ENCODE data around the gene FBLN2.
A peak's percentile ranks its signal among the peaks of the same experiment; 100 is the strongest.

The FBLN2 gene

GRCh38 chr3:13542142-13542541 lies 6.8 kb upstream of the FBLN2 start:
- Histone ChIP-seq H4K20me1 (ENCODE audit: insufficient read depth) (no peaks in the 10 kb centered on the region), H3K36me3 (ENCODE audit: insufficient read depth) (no peaks in the 10 kb centered on the region), H2AFZ (ENCODE audit: low read depth) (no peak overlapping the region), H3K9ac (no peak overlapping the region), H3K4me1 (ENCODE audit: low read depth, poor library complexity, severe bottlenecking) (peaks cover 19% of the 10 kb centered on the region), H3K79me2 (ENCODE audit: insufficient read depth, low read depth) (no peaks in the 10 kb centered on the region), H3K4me2 (no peak overlapping the region), H3K27ac (no peak overlapping the region), H3K27me3 (ENCODE audit: insufficient read depth, low read depth) (no peaks in the 10 kb centered on the region), H3K4me3 (IDR thresholded peaks at IDR 0.05; ENCODE audit: insufficient read depth, low read depth, low read length) (no peak overlapping the region)
- TF ChIP-seq CTCF (conservative IDR thresholded peaks at IDR 0.05; ENCODE audit: low read depth, low read length), result no peak

GRCh38 chr3:13543253-13543652 lies 5.7 kb upstream of the FBLN2 start:
- no peak overlapping the region for H3K4me3 ChIP-seq (IDR thresholded peaks at IDR 0.05; ENCODE audit: insufficient read depth, low read depth, low read length)
- no peaks in the 10 kb centered on the region for H4K20me1 ChIP-seq (ENCODE audit: insufficient read depth)
- H3K27me3 ChIP-seq (ENCODE audit: insufficient read depth, low read depth), result no peaks in the 10 kb centered on the region
- no peak for TF ChIP-seq CTCF (conservative IDR thresholded peaks at IDR 0.05; ENCODE audit: low read depth, low read length)
- no peaks in the 10 kb centered on the region for H3K36me3 ChIP-seq (ENCODE audit: insufficient read depth)
- no peaks in the 10 kb centered on the region for H3K79me2 ChIP-seq (ENCODE audit: insufficient read depth, low read depth)
- no peak overlapping the region for H3K27ac ChIP-seq
- H3K4me1 ChIP-seq (ENCODE audit: low read depth, poor library complexity, severe bottlenecking), result peaks cover 19% of the 10 kb centered on the region
- H3K9ac ChIP-seq, result no peak overlapping the region
- H2AFZ ChIP-seq (ENCODE audit: low read depth), result no peak overlapping the region
- no peak overlapping the region for H3K4me2 ChIP-seq

- peaks cover 19% of the 10 kb centered on the region for H3K4me1 ChIP-seq (ENCODE audit: low read depth, poor library complexity, severe bottlenecking)
- H3K36me3 ChIP-seq (ENCODE audit: insufficient read depth), result no peaks in the 10 kb centered on the region
- H3K79me2 ChIP-seq (ENCODE audit: insufficient read depth, low read depth), result no peaks in the 10 kb centered on the region
- no peaks in the 10 kb centered on the region for H4K20me1 ChIP-seq (ENCODE audit: insufficient read depth)
- no peaks in the 10 kb centered on the region for H3K27me3 ChIP-seq (ENCODE audit: insufficient read depth, low read depth)
- H3K4me3 ChIP-seq (IDR thresholded peaks at IDR 0.05; ENCODE audit: insufficient read depth, low read depth, low read length), result no peak overlapping the region
- peak overlapping the region; percentile 43 for H3K27ac ChIP-seq
- H3K9ac ChIP-seq, result no peak overlapping the region; the same call in 1 of the 2 replicates
- H3K4me2 ChIP-seq, result peak overlapping the region; percentile 29
- H2AFZ ChIP-seq (ENCODE audit: low read depth), result peak overlapping the region; percentile 26
- no peak for TF ChIP-seq CTCF (conservative IDR thresholded peaks at IDR 0.05; ENCODE audit: low read depth, low read length)
Observed at GRCh38 chr3:13544293-13544831, 4.6 kb upstream of the FBLN2 start.

GRCh38 chr3:13544951-13545651 lies 3.8 kb upstream of the FBLN2 start:
- peak overlapping the region; percentile 29 for H3K4me2 ChIP-seq
- TF ChIP-seq CTCF (conservative IDR thresholded peaks at IDR 0.05; ENCODE audit: low read depth, low read length), result no peak
- peak overlapping the region; percentile 43; the same call in 1 of the 2 replicates for H3K27ac ChIP-seq

More at GRCh38 chr3:13544951-13545651, 3.8 kb upstream of the FBLN2 start:
- Histone ChIP-seq H3K9ac (no peak overlapping the region), H4K20me1 (ENCODE audit: insufficient read depth) (no peaks in the 10 kb centered on the region), H3K4me3 (IDR thresholded peaks at IDR 0.05; ENCODE audit: insufficient read depth, low read depth, low read length) (no peak overlapping the region), H3K36me3 (ENCODE audit: insufficient read depth) (no peaks in the 10 kb centered on the region), H3K4me1 (ENCODE audit: low read depth, poor library complexity, severe bottlenecking) (peaks cover 19% of the 10 kb centered on the region), H2AFZ (ENCODE audit: low read depth) (no peak overlapping the region), H3K79me2 (ENCODE audit: insufficient read depth, low read depth) (no peaks in the 10 kb centered on the region), H3K27me3 (ENCODE audit: insufficient read depth, low read depth) (no peaks in the 10 kb centered on the region)
